Upper lobe of left lung (tissue), 4 donors: Measurements from ENCODE around the gene FTO.

Source experiments
- EP300 ChIP-seq, 4 donors: sonication (generic); formaldehyde crosslinking; IDR thresholded peaks; one replicate each; pipeline ENCODE4 v1.5.1; 2017; ENCODE audit warnings: antibody characterized with exemption in 4 of 4, control low read depth in 2 of 4
- POLR2A ChIP-seq, 4 donors: fragments of 450-650 bp; IDR thresholded peaks; one replicate each; pipeline ENCODE4 v1.5.1; 2016 to 2017; ENCODE audit warnings: antibody characterized with exemption in 4 of 4, mild to moderate bottlenecking in 2 of 4
- POLR2AphosphoS5 ChIP-seq, 2 donors: sonication (generic); formaldehyde crosslinking; IDR thresholded peaks; one replicate each; pipeline ENCODE4 v1.5.1; 2017; ENCODE audit warnings: antibody characterized with exemption in 2 of 2
- TF ChIP-seq, protein P1 (sequence below), 6 experiments: fragments of 450-650 bp in 4 of 6; fragments of 200-600 bp in 2 of 6; sonication (generic) in 2 of 6; IDR thresholded peaks; one replicate each; pipeline ENCODE4 v1.5.1; 2016 to 2019; ENCODE audit warnings: antibody characterized with exemption in 6 of 6

DNA sequence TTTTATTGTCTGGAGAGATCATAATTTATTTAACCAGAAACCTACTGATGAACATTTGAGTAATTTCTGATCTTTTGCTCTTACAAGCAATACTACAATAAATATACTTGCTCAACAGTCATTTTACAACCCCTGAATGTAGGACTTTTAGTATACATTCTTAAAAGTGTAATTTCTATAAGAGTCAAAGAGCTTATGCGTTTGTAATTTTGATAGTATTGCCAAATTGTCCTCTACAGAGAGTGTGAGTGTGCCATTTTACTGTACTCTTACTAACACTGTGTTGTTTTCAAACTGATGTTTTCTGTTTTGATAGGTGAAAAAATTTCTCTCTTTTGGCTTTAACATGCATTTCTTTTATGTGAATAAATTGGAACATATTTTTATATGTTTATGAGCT, 139.1 kb downstream of the FTO start:
- TF ChIP-seq POLR2A (IDR thresholded peaks at IDR 0.05) (no peak), POLR2AphosphoS5 (IDR thresholded peaks at IDR 0.05) (no peak), EP300 (IDR thresholded peaks at IDR 0.05) (no peak)
- TF ChIP-seq, protein P1, sequence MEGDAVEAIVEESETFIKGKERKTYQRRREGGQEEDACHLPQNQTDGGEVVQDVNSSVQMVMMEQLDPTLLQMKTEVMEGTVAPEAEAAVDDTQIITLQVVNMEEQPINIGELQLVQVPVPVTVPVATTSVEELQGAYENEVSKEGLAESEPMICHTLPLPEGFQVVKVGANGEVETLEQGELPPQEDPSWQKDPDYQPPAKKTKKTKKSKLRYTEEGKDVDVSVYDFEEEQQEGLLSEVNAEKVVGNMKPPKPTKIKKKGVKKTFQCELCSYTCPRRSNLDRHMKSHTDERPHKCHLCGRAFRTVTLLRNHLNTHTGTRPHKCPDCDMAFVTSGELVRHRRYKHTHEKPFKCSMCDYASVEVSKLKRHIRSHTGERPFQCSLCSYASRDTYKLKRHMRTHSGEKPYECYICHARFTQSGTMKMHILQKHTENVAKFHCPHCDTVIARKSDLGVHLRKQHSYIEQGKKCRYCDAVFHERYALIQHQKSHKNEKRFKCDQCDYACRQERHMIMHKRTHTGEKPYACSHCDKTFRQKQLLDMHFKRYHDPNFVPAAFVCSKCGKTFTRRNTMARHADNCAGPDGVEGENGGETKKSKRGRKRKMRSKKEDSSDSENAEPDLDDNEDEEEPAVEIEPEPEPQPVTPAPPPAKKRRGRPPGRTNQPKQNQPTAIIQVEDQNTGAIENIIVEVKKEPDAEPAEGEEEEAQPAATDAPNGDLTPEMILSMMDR (IDR thresholded peaks at IDR 0.05), result no peak
